NCI-H748 (cell line): ENCODE data around the gene DUSP22.
"Not testable (repeated sequence)": the region's sequence is repeated elsewhere in the genome, so short reads cannot be mapped to it uniquely, and the experiment has no call there.

Source experiments
- DNase-seq: peaks from one replicate; lab custom pipeline; 2025; ENCODE audit not compliant: unreplicated experiment; lab: John Stamatoyannopoulos, UW

The DUSP22 gene, protein sequence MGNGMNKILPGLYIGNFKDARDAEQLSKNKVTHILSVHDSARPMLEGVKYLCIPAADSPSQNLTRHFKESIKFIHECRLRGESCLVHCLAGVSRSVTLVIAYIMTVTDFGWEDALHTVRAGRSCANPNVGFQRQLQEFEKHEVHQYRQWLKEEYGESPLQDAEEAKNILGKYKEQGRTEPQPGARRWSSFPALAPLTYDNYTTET

DNA sequence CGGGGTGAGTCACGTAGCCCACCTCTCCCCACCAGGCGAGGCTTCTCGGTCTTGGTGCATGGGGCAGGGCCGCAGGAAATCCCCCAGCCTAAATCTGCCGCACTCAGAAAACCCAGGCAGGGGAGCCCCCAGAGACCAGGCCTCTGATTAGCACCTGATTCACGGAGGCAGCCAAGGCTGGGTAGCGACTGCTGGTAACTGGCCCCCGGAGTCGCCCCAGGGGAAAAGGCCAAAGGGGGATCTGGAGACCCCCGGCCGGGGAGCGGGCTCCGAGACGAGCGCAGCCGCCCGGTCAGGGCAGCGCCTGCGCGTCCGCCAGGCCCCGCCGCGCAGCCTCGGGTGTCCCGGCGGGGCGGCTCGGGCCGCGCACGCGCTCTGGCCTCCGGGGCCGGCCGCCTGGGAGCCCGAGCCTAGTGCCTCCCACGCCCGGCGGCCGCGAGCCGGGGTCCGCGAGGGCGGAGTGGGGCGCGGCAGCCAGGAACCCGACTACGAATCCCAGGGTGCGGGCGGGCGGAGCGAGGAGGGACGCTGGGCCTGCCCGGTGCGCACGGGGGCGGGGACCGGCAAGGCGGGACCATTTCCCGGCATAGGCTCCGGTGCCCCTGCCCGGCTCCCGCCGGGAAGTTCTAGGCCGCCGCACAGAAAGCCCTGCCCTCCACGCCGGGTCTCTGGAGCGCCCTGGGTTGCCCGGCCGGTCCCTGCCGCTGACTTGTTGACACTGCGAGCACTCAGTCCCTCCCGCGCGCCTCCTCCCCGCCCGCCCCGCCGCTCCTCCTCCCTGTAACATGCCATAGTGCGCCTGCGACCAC is at the start of gene DUSP22:
TSS of gene DUSP22 (plus strand) at position 791 of the 809 bp plus-strand sequence. CDS start 53 bp downstream, outside the sequence.
- DNase-seq = no peak

DNA sequence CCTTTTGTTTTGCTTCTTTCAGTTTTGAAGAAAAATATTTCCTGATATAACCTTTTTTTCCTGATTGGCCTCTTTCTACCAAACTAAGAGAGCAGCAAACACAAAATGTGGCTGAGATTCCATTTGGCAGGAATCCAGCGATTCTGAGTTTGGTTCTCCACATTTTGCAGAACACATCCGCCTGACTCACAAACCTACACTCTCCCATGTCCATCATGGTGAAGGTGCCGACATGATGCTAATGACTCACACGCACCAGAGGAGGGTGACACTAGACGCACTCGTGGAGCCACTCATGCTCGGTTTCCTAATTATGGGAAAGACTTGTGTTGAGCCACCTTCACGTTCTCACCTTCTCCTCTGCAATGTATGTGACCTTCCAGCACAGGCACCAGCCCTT is 45.9 kb upstream of the DUSP22 start:
- no peak for DNase-seq

DNA sequence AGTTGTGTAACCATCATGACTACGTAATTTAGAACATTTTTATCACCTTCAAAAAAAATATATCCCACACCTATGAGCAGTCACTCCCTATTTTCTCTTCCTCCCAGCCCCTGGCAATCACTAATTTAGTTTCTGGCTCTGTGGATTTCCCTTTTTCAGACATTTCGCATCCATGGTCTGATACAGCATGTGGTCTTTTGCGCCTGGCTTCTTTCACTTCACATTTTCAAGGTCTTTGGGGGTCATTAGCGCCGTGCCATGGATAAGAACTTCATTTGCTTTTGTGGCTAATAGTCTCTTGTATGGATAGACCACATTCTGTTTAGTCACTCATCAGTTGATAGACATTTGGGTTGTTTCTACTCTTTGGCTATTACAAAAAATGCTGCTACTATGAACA is 44.9 kb upstream of the DUSP22 start:
- no peak for DNase-seq

DNA sequence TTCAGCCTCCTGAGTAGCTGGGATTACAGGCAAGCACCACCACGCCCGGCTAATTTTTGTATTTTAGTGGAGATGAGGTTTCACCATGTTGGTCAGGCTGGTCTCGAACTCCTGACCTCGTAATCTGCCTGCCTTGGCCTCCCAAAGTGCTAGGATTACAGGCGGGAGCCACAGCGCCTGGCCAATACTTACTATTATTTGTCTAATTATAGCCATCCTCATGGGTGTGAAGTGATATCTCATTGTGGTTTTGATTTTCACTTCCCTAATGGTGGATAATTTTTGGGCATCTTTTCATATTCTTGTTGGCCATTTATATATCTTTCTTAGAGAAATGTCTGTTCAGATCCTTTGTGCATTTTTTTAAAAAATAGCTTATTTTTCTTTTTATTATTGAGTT is 44.2 kb upstream of the DUSP22 start:
- DNase-seq = not testable (repeated sequence)

DNA sequence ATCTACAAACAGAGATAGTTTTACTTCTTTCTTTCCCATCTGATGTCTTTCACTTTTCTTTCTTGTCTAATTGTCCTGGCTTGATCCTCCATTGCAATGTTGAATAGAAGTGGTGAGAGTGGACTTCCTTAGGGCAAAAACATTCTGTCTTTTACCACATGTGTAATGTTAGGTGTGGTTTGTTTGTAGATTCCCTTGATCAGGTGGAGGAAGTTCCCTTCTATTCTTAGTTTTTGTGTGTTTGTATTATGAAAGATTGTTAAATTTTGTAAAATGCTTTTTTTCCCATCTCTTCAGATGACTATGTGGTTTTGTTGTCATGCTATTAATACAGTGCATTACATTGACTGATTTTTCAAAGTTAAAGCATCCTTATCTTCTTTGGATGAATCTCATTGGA is 41.6 kb upstream of the DUSP22 start:
- DNase-seq = no peak

DNA sequence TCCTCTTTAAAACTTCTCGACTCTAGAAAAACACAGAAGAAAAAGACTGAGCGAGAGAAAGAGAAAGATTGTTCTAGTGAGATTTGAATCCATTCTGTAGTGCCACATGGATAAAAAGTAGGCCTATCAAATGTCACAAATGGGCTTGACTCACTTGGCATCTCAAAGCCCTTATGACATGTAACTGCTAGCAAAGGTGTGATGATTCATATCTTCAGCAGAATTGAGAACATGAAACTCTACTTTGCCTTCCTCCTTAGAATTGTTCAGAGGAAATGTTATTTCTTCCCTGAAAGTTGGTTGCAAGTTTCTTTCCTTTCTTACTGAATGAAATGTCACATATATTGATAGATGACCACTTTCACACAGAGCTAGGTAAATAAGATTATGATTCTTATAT is 40.4 kb upstream of the DUSP22 start:
- DNase-seq = no peak

DNA sequence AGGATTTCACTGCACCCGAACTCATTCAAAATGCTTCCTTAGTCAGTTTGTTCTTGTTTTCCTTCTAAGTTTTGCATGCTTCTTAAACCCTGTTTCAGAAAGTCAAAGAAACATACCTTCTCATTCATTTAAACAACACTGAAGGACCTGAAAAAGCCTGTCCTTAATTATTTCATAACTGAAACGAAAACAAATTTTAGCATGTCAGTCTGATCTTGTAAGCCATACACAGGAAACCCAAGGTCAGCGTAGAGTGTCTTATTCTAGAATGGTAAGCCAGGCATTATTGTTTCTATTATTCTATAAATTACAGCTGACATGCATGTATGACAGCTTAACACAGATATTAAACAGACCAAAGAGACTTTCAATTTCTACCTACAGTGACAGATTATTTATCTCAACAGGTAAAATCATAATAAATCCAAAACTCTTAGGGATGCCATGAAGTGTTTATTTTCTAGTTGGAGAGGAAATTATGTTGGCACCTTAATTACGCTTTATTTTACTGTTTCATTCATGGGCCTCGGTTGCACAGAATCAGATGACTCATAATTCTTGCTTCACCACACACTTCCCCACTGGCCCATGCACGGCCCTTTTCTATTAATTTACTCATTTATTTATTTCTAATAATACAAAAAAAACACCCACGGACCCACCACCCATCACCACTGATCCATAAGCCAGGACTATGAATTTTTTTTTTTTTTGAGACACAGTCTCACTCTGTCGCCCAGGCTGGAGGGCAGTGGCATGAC is 39.3 kb upstream of the DUSP22 start:
- DNase-seq = no peak

DNA sequence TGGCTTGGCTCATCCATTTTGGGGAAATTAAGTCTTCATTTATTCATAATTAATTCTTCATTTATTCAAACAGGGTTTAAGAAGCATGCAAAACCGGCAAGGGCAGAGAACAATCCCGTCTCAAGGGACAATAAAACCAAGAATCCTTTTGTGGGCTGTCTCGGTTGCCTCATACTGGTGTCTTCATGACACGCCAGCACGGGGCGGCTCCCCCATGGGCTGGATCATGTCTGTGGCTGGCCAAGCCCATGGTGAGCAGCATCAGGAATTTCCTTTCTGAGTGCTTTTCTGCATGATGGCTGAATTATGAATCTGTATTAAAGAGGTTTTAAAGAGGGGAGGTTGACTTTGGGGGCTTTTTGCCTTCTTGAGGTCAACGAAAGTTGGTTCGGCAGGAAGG is 38.3 kb upstream of the DUSP22 start:
- no peak for DNase-seq

DNA sequence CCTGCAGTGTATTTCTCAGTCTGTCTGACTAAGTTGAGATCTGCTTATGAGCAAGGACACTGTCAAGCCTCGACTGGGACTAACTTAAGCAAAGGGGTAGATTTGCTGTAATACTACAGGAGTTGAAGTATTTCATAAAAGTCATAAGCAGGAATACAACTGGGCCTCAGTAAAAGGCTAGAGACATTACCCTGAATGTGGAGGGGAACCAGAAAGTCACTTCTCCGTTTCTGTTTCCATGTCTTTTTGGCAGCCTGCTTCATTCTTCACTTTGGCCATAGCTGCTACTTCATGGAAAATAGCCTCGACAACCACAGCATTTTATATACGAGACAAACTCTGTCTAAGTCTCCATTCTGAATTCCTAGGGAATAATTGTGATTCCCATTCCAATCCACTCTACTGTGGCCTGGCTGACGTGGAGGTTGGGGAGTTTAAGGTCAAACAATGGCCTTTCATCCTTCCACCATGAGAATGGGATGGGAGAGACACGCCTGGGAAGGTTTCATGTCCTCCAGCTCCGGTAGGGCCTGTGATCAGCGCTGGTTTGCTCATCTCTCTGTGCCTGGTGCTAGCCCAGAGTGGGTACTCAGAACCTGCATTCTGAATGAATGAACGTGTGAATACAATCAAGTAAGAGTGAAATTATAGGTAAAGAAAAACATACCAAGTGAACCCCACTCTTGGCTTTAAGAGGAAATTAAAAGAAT is 37.1 kb upstream of the DUSP22 start:
- no peak for DNase-seq

DNA sequence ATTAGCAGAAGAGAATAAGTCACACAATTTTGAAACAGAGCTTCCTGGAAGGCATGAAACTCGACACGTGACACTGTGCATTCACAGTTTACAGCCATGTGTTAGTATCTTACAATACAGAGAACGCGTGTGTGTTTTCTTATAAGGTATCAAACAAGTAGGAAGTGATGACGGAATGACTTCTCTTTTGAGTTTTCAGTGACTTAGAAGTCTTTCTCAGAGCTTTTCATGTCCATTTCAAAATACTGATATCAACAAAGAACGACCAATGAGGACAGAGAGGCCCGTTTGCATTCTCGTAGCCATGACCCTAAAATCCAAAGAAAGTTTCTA is 36.6 kb upstream of the DUSP22 start:
- DNase-seq = no peak

DNA sequence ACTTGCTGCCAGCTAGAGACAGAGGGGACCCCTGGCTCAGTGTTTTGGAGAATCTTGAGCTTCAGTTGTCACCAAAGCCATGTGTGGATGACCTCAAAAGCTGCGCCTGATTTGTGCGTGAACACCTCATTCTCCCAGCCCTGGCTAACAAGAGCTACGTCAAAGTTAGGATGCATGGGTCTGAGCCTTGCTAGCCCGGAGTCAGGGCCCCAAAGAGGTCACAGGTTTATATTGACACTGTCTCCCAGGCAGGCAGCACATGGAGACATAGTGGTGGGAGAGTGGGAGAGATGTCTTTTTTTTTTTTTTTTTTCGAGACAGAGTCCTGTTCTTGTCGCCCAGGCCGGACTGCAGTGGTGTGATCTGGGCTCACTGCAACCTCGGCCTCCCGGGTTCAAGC is 36.1 kb upstream of the DUSP22 start:
- no peak for DNase-seq

DNA sequence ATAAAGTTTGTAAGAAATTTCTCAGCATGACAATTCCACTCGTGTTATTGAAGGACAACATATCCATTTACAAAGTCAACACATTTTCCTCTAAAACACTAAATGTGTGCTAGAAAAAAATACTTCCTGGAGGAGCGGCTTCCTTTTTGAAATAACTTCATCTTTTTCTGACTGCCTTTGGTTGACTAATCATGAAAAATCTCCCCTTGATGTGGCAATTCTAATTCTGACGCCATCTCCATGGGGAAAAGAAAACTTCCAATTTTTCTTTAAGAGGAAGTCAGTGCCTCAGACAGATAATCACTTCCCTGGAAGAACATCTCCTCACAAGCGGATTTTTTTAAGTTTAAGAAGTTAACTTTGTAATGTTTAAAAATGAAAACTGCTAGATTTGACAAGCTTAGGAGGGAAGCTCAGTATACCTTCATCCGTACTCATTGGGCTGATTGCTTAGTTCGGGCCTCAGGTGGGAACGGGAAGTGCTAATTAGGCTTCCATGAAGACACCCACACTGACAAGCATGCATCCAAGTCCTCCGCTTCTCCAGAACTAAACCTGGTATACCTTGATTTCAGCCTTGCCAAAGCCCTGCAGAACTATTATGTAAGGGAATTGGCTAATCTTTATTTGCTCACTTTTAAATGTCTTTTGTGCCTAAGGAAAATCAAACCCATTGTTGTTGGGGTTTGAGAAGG is 35.1 kb upstream of the DUSP22 start:
- DNase-seq = no peak

DNA sequence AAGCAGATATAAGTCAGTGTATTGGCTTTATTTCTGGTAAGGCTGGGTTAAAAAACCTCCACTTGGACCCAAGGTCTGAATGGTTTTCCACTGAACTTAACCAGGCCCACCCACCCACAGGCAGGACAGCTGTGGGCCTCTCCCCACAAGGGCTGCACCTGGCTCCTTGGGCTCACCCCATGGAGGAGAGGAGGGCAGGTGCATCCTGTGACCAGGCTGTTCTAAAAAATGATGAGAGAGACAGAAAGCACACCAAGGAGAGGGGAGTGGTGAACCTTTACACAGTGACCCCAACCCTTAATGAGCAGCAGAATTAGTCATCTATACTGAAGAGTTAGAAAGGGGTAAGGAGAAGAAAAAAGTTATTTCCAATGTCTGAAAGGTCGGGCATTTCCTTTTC is 34.5 kb upstream of the DUSP22 start:
- no peak for DNase-seq

DNA sequence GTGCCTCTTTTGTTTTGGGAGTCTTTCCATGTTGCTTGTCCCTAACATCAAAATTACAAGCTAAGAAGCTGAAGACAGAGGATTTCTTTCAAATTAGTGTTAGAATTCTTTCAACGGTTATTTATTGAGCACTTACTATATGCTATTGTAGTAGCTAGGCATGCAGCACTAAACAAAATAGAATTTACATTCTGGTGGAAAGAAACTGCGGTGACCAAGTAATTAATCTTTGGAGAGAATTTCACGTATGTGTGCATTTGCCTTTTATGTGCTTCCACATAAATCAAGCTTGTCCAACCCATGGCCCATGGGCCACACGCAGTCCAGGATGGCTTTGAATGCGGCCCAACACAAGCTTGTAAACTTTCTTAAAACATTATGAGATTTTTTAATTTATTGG is 33.0 kb upstream of the DUSP22 start:
- no peak for DNase-seq

DNA sequence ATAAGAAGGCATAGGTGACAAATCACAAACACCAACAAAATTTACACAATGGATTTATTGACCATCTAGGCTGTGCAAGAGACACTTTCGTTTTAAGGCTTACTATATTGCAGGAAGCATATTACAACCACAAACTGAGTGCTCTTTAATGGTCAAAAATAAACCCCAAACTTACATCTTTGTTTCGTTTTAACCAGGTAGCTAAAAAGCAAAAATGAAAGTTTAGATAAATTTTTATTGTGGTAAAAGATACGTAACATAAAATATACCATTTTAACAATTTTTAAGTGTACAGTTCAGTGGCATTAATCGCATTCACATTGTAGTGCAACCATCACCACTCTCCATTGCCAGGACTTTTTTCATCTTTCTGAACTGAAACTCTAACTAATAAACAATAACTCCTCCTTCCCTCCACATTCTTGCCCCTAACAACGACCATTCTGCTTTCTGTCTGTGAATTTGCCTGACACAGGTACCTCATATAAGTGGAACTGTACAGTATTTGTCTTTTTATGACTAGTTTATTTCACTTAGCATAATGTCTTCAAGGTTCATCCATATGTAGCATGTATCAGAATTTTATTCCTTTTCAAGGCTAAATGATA is 32.3 kb upstream of the DUSP22 start:
- no peak for DNase-seq

DNA sequence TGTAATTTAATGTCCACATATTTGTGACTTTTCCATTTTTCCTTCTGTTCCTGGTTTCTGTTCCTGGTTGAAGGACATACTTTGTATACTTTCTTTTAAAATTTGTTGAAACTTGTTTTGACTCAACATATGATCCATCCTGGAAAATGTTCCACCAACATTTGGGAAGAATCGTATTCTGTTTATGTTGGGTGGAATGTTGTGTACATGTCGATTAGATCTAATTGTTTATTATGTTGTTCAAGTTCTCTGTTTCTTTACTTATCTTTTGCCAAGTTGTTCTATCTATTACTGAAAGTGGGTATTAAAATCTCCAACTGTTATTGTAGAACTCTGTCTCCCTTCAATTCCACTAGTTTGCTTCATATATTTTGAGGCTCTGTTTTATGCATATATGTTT is 27.7 kb upstream of the DUSP22 start:
- DNase-seq = no peak

DNA sequence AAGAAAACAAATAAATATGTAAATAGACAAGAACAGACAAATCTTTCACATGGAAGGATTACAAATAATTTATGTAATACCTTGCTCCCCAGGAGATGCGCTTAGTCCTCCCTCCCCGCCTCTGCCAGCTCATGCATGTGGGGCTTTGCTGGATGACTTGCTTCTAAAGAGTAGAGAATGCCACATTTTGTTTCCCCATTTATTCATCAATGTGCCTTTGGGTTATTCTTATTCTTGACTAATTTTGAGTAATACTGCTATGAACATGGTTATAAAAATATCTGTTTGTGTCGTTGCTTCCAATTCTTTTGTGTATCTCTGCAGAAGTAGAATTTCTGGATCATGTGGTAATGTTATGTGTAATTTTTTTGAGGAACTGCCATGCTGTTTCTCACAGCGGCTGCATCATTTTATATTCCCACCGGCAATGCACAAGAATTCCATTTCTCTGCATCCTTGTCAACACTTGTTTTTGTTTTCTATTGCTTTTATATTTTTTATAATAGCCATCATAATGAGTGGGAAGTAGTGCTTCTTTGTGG is 23.8 kb upstream of the DUSP22 start:
- DNase-seq = no peak

DNA sequence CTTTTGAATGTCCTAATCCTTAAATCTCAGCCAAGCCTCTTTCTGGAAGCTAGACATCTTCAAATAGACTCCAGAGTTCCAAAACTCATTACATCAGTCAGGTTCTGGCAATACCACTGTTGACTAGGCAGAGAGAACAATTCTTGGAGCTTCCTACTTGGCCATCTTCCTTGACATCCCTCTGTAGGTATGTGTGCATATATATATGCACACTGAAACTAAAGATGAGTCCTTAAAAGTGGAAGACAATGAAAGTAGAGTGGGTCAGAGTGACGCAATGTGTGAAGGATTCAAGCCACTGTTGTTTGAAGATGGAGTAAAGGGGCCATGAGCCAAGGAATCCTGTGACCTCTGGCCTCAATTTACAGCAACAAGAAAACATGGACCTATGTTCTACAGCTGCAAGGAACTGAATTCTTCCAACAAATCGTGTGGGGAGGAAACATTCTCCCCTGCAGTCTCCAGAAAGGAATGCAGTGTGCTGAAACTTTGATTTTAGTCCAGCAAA is 18.7 kb upstream of the DUSP22 start:
- no peak for DNase-seq

DNA sequence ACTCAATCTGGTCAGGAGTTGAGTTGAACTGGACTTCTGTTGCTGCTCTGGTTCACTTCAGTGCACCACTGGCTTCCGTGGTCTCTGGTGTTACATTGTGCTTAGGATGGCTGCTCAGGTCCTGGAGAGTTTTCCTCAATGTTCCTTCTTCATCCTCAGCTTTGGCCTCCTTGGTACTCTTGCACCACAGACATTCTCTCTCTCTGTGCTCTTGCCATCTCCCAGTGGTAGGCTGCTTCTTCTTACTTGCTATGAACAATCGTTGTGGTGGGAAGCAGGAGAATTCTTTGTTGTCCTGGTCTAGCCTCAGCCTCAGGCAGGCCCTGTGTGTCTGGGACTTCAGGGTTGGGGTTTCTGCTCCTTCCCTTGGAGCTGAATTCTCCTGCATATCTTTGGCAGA is 14.5 kb upstream of the DUSP22 start:
- DNase-seq = no peak

DNA sequence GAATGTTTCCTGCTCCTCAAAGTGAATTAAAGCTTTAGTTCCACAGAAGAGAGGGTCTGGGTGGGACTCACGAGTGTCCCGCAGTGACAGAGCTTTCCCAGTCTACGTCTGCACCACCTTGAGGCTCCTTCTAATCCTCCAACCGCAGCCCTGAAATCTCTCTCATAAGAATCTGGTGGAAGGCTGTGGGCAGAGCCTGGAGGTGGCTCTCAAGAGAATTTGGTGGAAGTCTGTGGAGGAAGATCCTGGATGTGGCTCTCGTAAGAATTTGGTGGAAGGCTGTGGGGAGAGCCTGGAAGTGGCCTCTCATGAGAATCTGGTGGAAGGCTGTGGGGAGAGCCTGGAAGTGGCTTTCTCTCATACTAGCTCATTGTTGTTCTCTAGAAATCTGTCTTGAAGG is 13.8 kb upstream of the DUSP22 start:
- no peak for DNase-seq
